Smooth muscle cell of the umbilical artery (primary cell): ENCODE results near the gene CHST4. TPM values are rescaled to one million over a fixed set of nuclear protein-coding genes. Genes with fewer than 3 reads are reported as not detected.

Experiments used
- total RNA-seq: library from RNA; depleted of rRNA; stranded (reverse); fragments of >200 nt; gene quantifications from 2 replicates; pipeline ENCODE4 v1.2.3, GENCODE V29; 2014

Gene CHST4
- total RNA-seq = not detected in 2 replicates

DNA sequence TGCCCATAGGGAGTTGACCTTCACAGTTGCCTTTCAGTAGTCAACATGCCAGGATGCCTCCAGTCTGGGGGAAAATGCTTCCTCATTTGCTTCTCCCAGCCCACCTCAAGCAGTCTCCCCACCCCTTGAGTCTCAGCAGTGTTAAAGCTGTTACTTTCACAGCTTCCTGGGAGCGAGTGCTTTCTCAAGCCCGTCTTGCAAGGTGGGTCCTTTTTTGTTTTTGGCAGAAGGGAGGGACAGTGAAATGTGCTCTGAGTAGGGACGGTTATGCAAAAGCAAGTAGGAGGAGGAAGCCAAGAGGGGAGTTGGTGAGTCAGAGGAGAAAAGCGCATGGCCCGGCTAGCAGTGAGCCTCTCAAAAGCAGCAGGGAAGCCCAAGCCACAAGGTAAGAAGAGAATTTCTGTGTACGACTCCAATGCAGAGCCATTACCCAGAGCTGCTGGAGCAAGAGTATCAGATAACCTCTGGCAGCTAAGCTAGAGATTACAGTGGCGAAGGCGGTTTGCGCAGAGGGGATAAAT lies at the start of gene CHST4:
TSS of gene CHST4 (plus strand) at position 316 of the 521 bp plus-strand sequence. CDS start 10,252 bp downstream, outside the sequence.

GRCh38 chr16:71489122-71489521 lies 37.1 kb upstream of the CHST4 start, which contains the start of gene ZNF19:
ZNF19 (minus strand) TSS chr16:71489324; CDS start chr16:71482114, 7,210 bp downstream.

GRCh38 chr16:71576971-71577370 lies 50.7 kb downstream of the CHST4 start, which contains the start of gene TAT:
TAT (minus strand) TSS chr16:71577092; CDS start chr16:71576415, 677 bp downstream.

Other genes with a start within 250 kb of the CHST4 start
- gene CMTR2, start 237.0 kb upstream of the CHST4 start, total RNA-seq = 27.6 and 29.7 TPM in 2 replicates
- gene CALB2, start 167.7 kb upstream of the CHST4 start, total RNA-seq = 1.7 and 1.8 TPM in 2 replicates
- not detected in 2 replicates for gene TLE7, start 84.4 kb upstream of the CHST4 start, total RNA-seq
- 12.2 and 12.7 TPM in 2 replicates for gene ZNF23, start 64.2 kb upstream of the CHST4 start, total RNA-seq
- 2.3 and 3.0 TPM in 2 replicates for gene ZNF19, start 37.1 kb upstream of the CHST4 start, total RNA-seq
- not detected in 2 replicates for gene TAT, start 50.7 kb downstream of the CHST4 start, total RNA-seq
- not detected in 2 replicates for gene MARVELD3, start 99.8 kb downstream of the CHST4 start, total RNA-seq
- 6.5 and 14.9 TPM in 2 replicates for gene PHLPP2, start 198.3 kb downstream of the CHST4 start, total RNA-seq